Loucy (cell line): Measurements from ENCODE around the gene GPRC5C.
"Not testable (repeated sequence)": the region's sequence is repeated elsewhere in the genome, so short reads cannot be mapped to it uniquely, and the experiment has no call there.

Experiments
- H2AFZ ChIP-seq: fragments of 200-600 bp; sonication (generic); 2 replicates; pipeline ENCODE4 v1.6.0; 2016; ENCODE audit warnings: antibody characterized with exemption, mild to moderate bottlenecking, low read length, moderate library complexity
- H3F3A ChIP-seq: fragments of 200-600 bp; 2 replicates; pipeline ENCODE4 v1.6.0; 2016; ENCODE audit warnings: antibody characterized with exemption, low read depth, mild to moderate bottlenecking
- H3K27me3 ChIP-seq: fragments of 200-600 bp; sonication (generic); 2 replicates; pipeline ENCODE4 v1.6.1; 2014; ENCODE audit warnings: low read length, mild to moderate bottlenecking; ENCODE audit not compliant: insufficient read depth, poor library complexity, severe bottlenecking
- H3K36me3 ChIP-seq: fragments of 200-600 bp; sonication (generic); 2 replicates; pipeline ENCODE4 v1.6.1; 2016; ENCODE audit warnings: low read length; ENCODE audit not compliant: insufficient read depth
- H3K4me1 ChIP-seq: fragments of 200-600 bp; sonication (generic); 2 replicates; pipeline ENCODE4 v1.5.1; 2014; ENCODE audit warnings: low read length, mild to moderate bottlenecking; ENCODE audit not compliant: insufficient read depth, poor library complexity, severe bottlenecking
- H3K4me2 ChIP-seq: fragments of 200-600 bp; sonication (generic); 2 replicates; pipeline ENCODE4 v1.6.0; 2014; ENCODE audit warnings: antibody characterized with exemption, low read length, low read depth, mild to moderate bottlenecking; ENCODE audit not compliant: poor library complexity, severe bottlenecking
- H3K4me3 ChIP-seq: fragments of 200-600 bp; sonication (generic); 2 replicates; pipeline ENCODE4 v1.5.1; 2014; ENCODE audit warnings: low read length, mild to moderate bottlenecking, mixed read lengths; ENCODE audit not compliant: poor library complexity, severe bottlenecking
- H3K79me2 ChIP-seq: fragments of 200-600 bp; sonication (generic); 2 replicates; pipeline ENCODE4 v1.6.1; 2014; ENCODE audit warnings: low read length; ENCODE audit not compliant: insufficient read depth
- H3K9ac ChIP-seq: fragments of 200-600 bp; sonication (generic); 2 replicates; pipeline ENCODE4 v1.6.0; 2014; ENCODE audit warnings: mild to moderate bottlenecking, low read depth, low read length, moderate library complexity; ENCODE audit not compliant: poor library complexity, severe bottlenecking
- H3K9me2 ChIP-seq: fragments of 200-600 bp; sonication (generic); replicated peaks from 2 replicates; pipeline ENCODE4 v1.6.1; 2016; ENCODE audit warnings: low read depth, low read length, mixed read lengths
- H3K9me3 ChIP-seq: fragments of 200-600 bp; sonication (generic); 2 replicates; pipeline ENCODE4 v1.6.1; 2014; ENCODE audit warnings: mild to moderate bottlenecking, antibody characterized with exemption, low read length, low read depth; ENCODE audit not compliant: insufficient read depth
- H4K20me1 ChIP-seq: fragments of 200-600 bp; sonication (generic); 2 replicates; pipeline ENCODE4 v1.6.0; 2014; ENCODE audit warnings: antibody characterized with exemption, low read length, mild to moderate bottlenecking; ENCODE audit not compliant: insufficient read depth, poor library complexity, severe bottlenecking
- EZH2phosphoT487 ChIP-seq: fragments of 200-600 bp; IDR thresholded peaks from 2 replicates; pipeline ENCODE4 v1.6.1; 2018; ENCODE audit warnings: antibody characterized with exemption, mild to moderate bottlenecking, moderate library complexity, borderline replicate concordance
- TF ChIP-seq, protein P1 (sequence below): fragments of 200-600 bp; sonication (generic); conservative IDR thresholded peaks from 2 replicates; pipeline ENCODE4 v1.5.1; 2014; ENCODE audit warnings: mild to moderate bottlenecking, antibody characterized with exemption, low read length

The GPRC5C gene

DNA sequence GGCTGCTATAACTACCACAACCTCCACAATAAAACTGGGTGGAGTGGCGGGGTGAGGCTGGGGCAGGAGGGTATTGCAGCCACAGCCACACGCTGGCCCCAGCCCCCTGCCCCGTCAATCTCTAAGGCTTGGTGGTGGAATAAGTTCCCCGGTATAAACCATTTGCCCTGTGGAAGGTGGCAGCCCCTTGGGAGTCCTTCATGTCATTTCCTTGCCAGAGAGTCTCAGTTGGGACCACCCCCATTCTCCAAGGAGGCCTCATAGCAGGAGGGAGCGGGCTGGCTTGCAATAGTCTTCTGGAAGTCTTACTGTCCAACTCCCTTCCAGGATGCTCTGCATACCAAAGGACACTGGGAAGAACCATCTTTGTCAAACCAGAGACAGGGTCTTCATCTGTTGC, 54.0 kb downstream of the GPRC5C start:
- Histone ChIP-seq H3K79me2 (no peaks in the 10 kb centered on the region), H3K9me3 (no peaks in the 10 kb centered on the region), H3K4me3 (no peak overlapping the region), H2AFZ (no peak overlapping the region), H3K9me2 (no peaks in the 10 kb centered on the region), H3K4me2 (no peak overlapping the region), H3K9ac (no peak overlapping the region), H3K36me3 (no peaks in the 10 kb centered on the region), H4K20me1 (no peaks in the 10 kb centered on the region), H3F3A (no peaks in the 10 kb centered on the region), H3K4me1 (no peaks in the 10 kb centered on the region), H3K27me3 (peaks cover 6% of the 10 kb centered on the region)
- TF ChIP-seq, protein P1, sequence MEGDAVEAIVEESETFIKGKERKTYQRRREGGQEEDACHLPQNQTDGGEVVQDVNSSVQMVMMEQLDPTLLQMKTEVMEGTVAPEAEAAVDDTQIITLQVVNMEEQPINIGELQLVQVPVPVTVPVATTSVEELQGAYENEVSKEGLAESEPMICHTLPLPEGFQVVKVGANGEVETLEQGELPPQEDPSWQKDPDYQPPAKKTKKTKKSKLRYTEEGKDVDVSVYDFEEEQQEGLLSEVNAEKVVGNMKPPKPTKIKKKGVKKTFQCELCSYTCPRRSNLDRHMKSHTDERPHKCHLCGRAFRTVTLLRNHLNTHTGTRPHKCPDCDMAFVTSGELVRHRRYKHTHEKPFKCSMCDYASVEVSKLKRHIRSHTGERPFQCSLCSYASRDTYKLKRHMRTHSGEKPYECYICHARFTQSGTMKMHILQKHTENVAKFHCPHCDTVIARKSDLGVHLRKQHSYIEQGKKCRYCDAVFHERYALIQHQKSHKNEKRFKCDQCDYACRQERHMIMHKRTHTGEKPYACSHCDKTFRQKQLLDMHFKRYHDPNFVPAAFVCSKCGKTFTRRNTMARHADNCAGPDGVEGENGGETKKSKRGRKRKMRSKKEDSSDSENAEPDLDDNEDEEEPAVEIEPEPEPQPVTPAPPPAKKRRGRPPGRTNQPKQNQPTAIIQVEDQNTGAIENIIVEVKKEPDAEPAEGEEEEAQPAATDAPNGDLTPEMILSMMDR = no peak
- TF ChIP-seq EZH2phosphoT487 = no peak

- H3K4me1 ChIP-seq, H2AFZ ChIP-seq, H3K4me2 ChIP-seq, H3K36me3 ChIP-seq, H3K27me3 ChIP-seq, H3K4me3 ChIP-seq, H4K20me1 ChIP-seq, H3K9ac ChIP-seq, H3K9me2 ChIP-seq, H3K9me3 ChIP-seq, H3K79me2 ChIP-seq, H3F3A ChIP-seq: not testable (repeated sequence)
These were observed 56.4 kb downstream of the GPRC5C start for GRCh38 chr17:74488276-74488675.

DNA sequence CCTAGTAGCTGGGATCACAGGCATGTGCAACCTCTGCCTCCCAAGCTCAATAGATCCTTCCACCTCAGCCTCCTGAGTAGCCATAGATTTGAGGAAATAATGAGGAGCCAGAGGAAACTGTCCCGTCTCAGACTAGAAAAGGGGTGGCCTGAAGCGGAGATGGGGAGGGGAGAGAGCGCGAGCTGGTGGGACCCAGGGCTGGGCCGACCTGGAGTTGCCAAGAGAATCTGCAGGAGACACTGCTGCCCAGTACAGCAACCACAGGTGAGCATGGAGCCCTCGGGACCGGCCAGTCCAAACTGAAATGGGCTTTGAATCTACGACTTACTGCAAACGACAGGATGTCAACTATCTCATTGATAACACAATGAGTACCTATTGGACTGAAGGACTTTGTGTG, 58.8 kb downstream of the GPRC5C start:
- Histone ChIP-seq H3K9me2 (no peaks in the 10 kb centered on the region), H3K4me3 (no peak overlapping the region), H3K9me3 (no peaks in the 10 kb centered on the region), H3K79me2 (no peaks in the 10 kb centered on the region), H3K27me3 (no peaks in the 10 kb centered on the region), H3K9ac (no peak overlapping the region), H2AFZ (no peak overlapping the region), H4K20me1 (no peaks in the 10 kb centered on the region), H3K36me3 (no peaks in the 10 kb centered on the region), H3F3A (no peaks in the 10 kb centered on the region), H3K4me2 (no peak overlapping the region), H3K4me1 (no peaks in the 10 kb centered on the region)
- TF ChIP-seq, protein P1 = no peak
- TF ChIP-seq EZH2phosphoT487 = no peak

GRCh38 chr17:74491626-74492025, 59.7 kb downstream of the GPRC5C start:
- no peak overlapping the region for H2AFZ ChIP-seq
- no peaks in the 10 kb centered on the region for H3K4me1 ChIP-seq
- H3K9ac ChIP-seq = no peak overlapping the region
- H3K36me3 ChIP-seq = no peaks in the 10 kb centered on the region
- H3K79me2 ChIP-seq = no peaks in the 10 kb centered on the region
- H3K9me3 ChIP-seq = no peaks in the 10 kb centered on the region
- no peaks in the 10 kb centered on the region for H3F3A ChIP-seq
- TF ChIP-seq EZH2phosphoT487 = no peak
- TF ChIP-seq, protein P1 = no peak
- no peaks in the 10 kb centered on the region for H4K20me1 ChIP-seq
- no peaks in the 10 kb centered on the region for H3K27me3 ChIP-seq
- H3K9me2 ChIP-seq = no peaks in the 10 kb centered on the region
- no peak overlapping the region for H3K4me3 ChIP-seq
- H3K4me2 ChIP-seq = no peak overlapping the region
